GM18868 (cell line): ENCODE data around the gene SP3.

Experiments
- ATAC-seq: cut with Tn5 transposase; IDR thresholded peaks from one replicate; pipeline ENCODE4 v1.9.1; 2021; ENCODE audit warnings: mild to moderate bottlenecking, moderate library complexity; ENCODE audit not compliant: unreplicated experiment

Gene SP3

DNA sequence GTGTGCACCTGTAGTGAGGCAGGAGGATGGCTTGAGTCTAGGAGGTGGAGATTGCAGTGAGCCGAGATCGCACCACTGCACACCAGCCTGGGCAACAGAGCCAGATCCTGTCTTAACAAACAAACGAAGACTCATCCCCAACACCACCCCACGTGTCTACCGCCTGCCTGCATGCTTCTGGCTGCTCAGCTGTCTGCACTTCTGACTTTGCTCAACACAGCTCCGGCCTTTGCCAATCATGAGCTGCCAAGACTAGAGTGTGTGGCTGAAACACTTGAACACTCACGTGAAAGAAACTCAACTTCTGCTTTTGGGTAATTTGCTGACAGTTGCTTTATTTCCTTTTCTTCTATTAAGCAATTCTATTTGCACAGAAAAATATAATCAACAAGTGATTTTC is 32.1 kb upstream of the SP3 start:
- ATAC-seq: peak; percentile 97

DNA sequence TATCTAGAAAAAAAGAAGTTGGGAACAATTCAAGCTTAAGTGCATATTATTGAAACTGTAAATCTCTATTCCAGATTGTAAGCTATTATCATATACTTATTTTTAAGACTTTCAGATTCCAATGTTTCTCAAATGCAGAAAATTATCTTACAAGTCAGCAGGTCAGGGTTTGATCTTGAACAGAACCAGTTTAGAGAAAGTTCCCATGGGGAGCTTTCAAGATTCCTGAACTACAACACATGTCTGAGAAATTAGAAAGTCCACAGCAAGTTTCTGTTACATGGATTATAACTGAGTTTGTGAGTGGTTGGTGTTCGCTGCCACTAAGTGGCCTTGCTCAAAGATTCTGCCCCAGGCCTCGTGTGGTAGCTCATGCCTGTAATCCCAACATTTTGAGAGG is 31.6 kb upstream of the SP3 start:
- ATAC-seq: no peak

DNA sequence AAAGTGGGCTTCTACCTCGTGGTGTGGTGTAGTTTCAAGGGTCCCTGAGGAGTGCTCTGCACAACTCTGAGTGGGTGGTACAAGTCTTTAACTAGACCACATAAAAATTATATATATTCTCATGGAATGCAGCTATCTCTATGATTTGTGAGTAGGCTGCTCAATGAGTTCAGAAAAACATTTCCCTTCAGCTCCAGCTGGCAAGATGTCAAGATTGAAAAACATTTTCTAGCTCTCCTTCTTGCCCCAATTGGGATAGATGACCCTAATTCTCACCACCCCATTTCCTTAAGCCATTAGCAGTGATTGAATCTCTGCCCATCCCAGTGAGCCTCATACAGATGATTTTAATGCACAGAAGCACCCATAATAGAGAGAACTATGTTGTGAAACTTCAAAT is 28.3 kb upstream of the SP3 start:
- no peak for ATAC-seq

DNA sequence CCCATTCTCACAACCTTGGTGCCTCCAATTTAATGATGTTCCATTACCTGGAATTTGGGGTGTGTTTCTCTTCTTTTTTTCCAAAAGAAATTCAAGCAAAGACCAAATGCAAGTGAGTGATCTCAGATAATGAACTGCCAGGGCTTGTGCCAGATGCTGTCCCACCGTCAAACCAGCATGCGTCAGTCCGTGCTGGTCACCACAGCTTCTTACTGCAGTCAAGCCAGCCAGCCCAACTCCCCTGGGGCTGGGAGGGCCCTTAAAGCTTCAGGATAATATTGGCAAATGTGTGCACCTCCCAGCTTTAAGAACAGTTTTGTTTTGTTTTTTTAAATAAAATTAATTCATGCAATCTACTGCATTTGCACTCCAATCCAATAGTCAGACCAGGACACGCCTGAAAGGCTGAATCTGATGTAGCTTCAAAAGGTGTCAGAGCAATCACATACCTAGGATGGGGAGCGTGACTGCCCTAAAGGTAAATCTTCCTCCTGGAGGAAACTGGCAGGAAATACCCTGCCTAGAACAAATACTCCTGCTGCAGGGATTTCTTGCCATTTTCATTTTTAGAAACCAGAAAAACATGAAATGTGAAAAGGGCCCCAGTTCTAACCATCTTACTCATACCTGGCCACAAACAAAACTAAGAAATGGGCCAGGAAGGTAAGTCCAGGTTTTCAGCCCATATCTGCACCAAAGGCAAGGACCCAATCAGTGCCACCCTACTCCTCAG is 26.8 kb upstream of the SP3 start:
- ATAC-seq: no peak

DNA sequence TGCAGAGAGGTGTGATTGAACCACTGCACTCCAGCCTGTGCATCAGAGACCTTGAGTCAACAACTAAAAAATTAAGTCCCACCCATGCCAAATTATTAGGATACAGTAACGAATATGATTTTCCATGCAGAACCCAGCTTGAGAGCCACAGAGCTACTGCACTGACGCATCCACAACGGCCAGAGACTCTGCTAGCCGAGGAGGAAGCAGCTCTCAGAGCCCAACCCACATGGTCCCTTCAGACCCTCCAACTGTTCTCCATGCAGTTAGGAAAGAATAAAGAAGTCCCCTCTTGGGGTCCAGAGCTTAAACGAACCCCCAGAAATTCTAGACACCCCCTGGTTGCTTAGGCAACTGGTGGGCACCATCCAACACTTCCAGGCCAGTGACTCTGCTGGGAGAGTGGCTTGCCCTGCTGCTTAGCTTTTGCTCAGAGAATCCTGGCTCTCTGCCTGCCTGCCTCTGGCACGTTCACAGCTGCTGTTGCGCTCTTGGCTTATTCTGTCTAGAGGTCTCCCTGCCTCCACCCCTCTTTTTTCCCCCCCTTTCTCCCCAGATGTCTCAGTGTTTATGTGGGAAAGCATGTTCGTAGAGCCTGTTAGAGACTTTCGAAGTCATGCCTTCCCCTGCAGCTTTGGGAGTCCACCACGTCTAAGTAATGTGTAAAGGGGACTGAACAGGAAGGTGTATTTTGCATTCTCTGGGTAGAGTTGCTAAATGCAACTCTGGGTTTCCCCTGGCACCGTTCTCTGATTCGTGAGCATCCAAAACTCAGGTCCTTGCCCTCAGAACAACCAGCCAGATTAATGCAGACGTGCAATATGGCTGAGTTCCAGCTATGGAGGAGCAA is 26.0 kb upstream of the SP3 start:
- ATAC-seq: peak; percentile 78

DNA sequence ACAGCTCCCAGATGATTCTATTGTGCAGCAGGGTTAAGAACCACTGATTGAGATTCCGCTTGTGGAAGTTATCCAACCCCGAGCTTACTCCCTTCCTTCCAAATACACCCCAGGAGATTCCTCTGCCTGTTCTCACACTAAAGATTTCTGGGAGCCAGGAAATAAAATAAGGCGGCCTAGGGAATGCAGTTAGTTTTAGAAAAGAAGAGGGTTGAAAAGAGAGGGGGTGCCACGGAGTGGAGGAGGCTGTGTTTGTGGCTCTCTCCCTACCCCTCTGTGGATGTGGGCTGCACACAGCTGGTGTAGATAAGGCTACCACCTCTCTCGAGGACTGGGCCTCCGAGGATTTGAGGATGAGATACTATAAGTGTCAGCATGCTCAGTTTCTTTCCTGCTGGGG is 25.1 kb upstream of the SP3 start:
- ATAC-seq: no peak

DNA sequence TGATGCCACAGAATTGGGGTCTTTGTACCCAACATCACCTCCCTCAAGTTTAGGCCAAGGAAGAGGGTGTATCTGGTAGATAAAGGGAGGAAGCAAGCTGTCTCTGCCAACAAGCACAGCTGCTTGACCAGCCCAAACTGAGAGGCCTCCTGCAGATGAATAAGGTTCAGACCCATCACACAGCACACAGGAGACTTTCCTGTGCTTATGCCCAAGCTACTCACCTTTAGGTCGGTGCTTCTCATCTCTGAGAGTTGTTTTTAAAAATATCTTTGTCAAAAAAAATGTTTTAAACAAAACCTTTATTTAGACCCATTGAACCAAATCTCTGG is 24.7 kb upstream of the SP3 start:
- no peak for ATAC-seq

DNA sequence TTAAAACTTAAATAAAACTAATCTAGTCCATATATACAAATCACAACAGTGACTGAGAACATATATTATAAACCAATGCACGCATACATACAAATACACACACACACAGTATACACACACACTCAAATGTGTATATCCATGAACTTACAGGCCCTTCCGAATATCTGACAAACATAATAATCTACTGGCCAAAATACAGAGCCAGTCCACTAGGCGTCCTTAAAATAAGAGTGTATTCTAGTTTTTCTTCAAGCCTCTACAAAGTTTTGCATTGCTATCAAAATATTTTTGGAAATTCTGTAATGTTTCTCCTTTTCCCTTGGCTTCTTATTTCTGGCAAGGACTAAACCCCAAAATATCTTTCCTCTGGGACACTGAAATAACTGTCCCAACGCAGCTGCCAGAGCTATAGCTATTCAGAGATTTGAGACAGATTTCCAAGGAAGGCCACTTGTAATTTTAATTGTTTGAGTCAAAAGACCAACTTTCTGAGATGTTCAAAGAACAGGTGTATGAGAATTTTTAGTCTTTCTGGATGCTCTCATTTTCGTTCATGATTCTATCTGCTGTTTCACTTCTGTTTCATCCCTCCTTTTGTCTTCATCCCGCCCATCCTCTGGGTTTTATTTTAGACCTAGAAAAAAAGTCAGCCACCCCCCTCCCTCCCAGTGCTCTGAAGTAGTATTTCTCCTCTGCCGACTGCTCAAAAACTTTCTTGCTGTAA is 24.1 kb upstream of the SP3 start:
- ATAC-seq: no peak

DNA sequence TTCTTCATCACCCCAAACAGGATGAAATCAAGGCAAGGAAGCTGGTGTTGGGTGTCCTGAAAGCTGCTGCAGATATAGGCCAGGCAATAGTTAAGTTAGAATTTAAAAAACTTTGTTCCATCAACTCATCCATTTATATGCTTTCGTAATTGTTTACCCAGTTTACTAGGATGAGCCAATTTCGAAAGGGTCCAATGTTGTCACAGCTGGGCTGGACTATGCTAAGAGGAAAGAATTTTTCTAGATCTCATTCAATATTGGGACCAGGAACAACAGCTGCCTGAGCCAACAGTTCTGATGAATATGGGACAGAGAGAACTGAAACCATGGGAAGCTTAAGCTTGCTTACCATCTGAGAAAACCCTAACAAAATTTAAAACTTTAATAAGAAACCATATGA is 21.6 kb upstream of the SP3 start:
- no peak for ATAC-seq

DNA sequence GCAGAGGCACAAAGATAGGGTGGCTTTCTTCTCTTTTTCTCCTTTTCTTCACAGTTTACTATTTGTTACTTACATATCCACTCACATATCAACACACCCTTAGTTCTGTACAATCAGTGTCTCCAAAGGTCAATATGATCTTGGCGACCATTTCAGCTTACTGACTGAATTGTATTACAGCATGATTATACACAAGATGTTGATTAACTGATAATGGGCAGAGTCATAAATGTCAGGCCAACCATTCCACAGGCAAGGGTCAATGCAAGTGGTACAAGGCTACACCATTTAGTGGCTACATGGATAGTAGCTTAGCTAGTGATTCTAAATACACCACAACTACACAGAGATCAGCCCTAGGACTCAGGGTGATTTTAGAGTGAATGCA is 20.4 kb upstream of the SP3 start:
- no peak for ATAC-seq

DNA sequence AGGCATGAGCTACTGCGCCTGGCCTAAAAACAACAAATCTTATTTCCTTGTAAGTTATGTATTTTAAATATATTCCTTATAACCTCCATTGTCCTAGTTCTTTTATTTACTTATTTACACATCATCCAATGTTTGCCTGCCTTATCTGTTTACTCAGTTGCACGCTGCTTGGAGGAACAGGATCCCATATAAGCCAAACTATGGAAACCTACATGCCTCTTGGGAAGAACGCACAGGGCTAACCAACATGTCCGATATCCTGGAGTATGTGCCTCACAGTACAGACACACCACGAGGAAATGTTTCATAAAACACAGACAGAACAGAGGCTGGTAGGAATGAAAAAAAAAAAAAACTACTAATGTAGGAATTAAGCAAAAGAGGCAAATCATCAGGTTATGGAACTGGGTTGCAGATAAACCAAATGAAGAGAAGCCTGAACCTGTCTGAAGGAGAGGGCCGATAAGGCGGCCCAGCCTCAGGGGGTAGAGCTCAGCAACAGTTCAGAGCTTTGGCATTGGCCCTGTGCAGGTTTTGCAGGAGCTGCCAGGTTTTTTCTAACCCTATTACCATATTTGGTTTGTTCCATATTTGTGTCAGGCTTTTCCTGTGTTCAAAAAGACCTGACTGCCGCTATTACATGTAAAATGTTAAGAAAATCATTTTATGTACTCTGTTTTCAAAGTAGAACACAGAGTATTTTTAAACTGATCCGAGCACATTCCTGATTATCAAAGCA is 19.9 kb upstream of the SP3 start:
- no peak for ATAC-seq

DNA sequence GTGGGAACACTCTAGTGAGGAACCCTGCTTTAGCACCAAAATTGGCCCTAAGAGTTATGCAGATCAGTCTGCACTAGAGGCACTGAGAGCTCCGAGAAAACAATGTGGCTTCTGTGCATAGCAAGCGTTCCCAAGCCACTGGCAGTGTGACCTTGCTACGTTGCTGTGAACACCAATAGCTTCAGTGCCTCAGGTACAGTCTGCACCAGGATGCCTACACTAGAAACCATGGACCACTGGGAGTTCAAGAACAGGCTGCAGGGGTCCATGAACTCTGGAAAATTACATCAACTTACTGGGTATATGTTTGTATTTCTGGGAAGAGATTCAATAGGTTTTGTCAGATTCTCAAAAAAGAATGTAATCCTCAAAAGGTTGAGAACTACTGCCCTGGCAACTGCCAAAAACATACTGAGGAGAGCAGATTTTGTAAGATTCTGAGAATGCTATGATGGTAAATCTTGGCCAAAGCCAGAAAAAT is 18.3 kb upstream of the SP3 start:
- ATAC-seq: no peak

DNA sequence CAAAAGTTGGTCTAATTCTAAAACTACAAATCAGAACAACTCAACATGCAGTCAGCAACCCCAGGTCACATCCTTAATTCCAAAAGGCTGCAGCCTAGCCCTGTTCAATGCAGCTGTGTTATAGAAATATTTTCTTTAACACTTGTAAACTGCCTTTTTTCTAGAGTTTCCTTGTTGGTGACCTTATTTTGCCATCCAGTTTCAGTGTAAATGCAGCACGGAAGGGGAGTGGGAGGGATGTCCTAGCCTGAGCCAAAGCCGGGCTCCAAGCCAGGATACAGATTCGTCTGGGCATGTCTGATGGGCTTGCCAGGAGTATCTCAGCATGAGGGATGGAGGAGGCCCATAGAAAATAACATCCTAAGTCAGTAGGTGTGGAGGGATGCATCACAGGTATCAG is 17.7 kb upstream of the SP3 start:
- ATAC-seq: no peak

DNA sequence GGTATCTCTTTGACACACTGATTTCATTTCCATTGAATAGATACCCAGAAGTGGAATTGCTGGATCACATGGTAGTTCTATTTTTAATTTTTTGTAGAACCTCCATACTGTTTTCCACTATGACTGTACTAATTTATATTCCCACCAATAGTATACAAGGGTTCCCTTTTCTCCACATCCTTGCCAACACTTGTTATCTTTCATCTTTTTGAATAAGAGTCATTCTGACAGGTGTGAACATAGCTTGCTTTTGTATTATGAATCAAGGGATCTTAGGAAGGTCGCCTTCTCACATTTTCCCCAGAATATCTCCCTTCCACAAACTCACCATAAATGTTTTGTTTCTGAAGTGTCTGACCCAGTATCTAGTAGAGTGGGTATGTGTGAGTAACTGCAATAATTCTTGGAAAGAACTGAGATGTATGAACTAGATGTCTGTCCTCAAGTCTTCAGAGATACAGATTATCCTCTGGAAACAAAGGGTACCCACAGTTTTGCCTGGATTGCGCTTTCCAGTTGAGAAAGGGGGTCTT is 17.1 kb upstream of the SP3 start:
- no peak for ATAC-seq

DNA sequence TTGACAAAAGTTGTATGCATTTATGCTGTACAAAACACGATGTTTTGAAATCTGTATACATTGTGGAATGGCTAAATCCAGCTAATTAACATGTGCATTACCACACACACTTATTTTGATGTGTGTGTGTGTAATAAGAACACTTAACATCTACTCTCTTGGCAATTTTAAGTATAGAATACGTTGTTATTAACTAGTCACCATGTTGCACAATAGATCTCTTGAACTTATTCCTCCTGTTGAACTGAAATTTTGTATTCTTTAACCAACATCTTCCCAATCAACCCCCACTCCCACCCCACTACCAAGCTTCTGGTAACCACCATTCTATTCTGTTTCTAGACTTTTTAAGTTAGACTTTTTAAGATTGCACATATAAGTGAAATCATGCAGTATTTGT is 16.3 kb upstream of the SP3 start:
- ATAC-seq: no peak

DNA sequence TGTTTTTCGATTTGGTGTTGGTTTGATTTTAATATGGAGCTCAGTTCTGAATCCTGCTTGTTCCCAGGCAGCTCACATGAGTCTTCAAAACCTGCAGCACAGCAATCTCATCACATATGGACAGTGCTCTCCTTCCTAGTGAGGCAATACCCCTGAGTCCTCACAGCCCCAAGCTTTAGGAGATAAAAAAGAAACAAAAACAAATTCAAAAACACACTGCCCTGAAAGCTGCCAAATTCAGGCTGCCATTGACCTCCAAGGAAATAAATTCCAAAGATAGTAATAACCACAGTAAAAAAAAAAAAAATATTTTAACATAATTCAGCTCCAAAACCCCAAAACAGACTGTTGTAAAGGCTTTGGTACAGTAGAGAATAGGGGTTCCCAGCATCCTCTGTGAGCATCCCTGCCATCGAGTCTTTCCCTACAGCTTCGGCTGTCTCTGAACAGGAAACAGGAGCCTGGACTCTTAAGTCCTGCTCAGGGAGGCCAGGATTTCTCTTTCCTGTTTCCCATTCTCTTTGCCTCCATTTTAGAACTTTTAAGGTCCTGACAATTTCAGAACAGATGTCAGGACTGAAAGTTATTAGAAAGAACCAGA is 14.7 kb upstream of the SP3 start:
- no peak for ATAC-seq

DNA sequence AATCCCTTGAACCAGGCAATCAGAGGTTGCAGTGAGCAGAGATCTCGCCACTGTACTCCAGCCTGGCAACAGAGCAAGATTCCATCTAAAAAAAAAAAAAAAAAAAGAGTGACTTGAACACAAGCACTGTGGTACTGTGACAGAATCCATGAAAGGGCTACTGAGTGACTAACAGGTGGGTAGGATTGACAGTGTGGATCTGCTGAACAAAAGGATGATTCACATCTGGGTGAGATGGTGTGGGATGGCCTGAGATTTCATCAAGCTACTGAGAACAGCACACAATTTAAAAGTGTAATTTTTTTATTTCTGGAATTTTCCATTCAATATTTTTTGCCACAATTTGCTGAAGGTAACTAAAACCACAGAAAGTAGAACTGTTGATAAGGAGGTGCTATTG is 13.3 kb upstream of the SP3 start:
- no peak for ATAC-seq

DNA sequence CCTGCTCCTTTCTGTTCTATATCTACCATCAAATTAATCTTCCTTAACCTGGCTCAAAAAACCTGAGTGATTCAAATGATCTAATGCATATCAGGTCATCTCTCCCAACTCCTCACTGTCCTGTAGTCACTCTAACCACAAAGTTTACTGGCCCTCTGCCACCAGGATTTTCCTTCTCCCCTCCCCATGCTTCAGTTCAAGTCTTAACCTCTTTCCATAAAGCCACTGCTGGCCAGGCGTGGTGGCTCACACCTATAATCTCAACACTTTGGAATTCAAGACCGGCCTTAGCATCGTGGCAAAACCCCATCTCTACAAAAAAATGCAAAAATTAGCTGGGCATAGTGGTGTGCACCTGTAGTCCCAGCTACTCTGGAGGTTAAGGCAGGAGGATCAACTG is 7.5 kb upstream of the SP3 start:
- no peak for ATAC-seq

DNA sequence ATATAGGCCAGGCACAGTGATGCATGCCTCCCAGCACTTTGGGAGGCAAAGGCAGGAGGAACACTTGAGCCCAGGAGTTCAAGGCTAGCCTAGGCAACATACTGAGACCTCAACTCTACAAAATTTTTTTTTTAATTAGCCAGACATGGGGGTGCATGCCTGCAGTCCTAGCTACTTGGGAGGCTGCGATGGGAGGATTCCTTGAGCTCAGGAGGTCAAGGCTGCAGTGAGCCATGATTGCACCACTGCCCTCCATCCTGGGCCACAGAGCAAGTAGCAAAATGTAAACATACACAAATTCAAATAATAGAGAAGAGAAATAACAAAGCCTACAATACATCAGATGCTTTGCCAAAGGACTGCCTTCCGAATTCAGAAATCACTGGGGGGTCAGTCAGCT is 7.0 kb upstream of the SP3 start:
- ATAC-seq: no peak

DNA sequence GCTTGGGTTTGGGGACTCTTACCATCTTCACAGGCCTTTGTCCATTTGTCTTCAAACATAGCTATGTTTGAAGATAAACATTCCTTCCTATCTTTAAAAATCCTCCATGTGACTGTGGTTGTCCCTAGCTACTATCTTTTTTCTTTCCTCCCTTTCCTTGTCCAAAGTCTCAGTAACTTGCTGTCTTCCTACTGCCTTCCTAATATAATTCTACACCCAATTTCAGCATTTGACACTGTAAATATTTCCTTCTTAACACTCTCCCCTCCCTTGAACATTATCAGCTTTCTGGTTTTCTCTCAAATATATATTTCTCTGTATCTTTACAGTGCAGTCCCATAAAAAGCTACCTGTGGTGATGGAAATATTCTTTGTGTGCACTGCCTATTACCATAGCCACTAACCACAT is 5.3 kb upstream of the SP3 start:
- no peak for ATAC-seq

DNA sequence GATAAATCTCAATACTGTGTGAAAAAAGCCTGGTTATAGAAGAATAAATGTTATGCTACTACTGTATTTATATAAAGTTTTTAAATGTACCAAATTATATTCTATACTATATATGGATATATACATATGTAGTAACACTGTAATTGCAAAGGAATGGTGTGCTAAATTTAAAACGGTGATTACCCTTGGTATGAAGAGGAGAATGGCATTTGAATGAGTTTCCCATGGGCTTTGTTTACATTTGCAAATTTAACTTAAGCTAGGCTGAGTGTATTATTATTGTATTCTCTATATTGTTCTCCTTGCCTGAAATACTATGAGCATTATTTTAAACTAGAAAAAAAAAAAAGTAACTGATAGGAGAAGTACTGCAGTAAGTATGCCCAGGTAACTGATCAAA is 4.7 kb upstream of the SP3 start:
- ATAC-seq: no peak
